Ascending aorta (tissue), 2 donors: Measurements from ENCODE around the gene ARRDC3. TPM values are rescaled to one million over a fixed set of nuclear protein-coding genes. Genes with fewer than 3 reads are reported as not detected.
"Not testable (repeated sequence)": the region's sequence is repeated elsewhere in the genome, so short reads cannot be mapped to it uniquely, and the experiment has no call there.

Experiments used
- DNase-seq, 2 donors: peaks; one replicate each; pipeline ENCODE4 v3.0.0-alpha.2; 2019; ENCODE audit warnings: low spot score in 2 of 2
- H3K27ac ChIP-seq, 2 donors: fragments of 200-600 bp; sonication (generic); one replicate each; pipeline ENCODE4 v1.5.1; 2016 to 2017; ENCODE audit warnings: mild to moderate bottlenecking in 1 of 2
- H3K27me3 ChIP-seq: fragments of 200-600 bp; sonication (generic); one replicate; pipeline ENCODE4 v1.5.1; 2017
- H3K36me3 ChIP-seq, 2 donors: fragments of 200-600 bp; sonication (generic); one replicate each; pipeline ENCODE4 v1.5.1; 2016
- H3K4me1 ChIP-seq, 2 donors: fragments of 200-600 bp; sonication (generic); one replicate each; pipeline ENCODE4 v1.5.1; 2016 to 2017; ENCODE audit warnings: mild to moderate bottlenecking in 1 of 2
- H3K4me3 ChIP-seq, 2 donors: fragments of 200-600 bp; sonication (generic); one replicate each; pipeline ENCODE4 v1.5.1; 2016 to 2017; ENCODE audit warnings: mild to moderate bottlenecking in 1 of 2
- H3K9me3 ChIP-seq, 2 donors: fragments of 200-600 bp; sonication (generic); one replicate each; pipeline ENCODE4 v1.5.1; 2016
- intact Hi-C: fragments of 100-400 bp; cut with DNase I; formaldehyde crosslinking; loops from one replicate; pipeline ENCODE4 v1.15.1; 2023
- total RNA-seq: library from RNA; depleted of rRNA; stranded (reverse); fragments of >200 nt; gene quantifications from one replicate; pipeline ENCODE4 v1.1.0, GENCODE V29; 2016
- TF ChIP-seq, protein P1 (sequence below), 3 experiments: fragments of 200-600 bp in 2 of 3; fragments of 450-650 bp in 1 of 3; sonication (generic) in 2 of 3; IDR thresholded peaks; one replicate each; pipeline ENCODE4 v1.5.1; 2016 to 2019; ENCODE audit warnings: antibody characterized with exemption in 3 of 3, mild to moderate bottlenecking in 1 of 3, moderate library complexity in 1 of 3

The ARRDC3 gene
- total RNA-seq, 1 donor from 2014 or later, result 30.1 TPM

DNA sequence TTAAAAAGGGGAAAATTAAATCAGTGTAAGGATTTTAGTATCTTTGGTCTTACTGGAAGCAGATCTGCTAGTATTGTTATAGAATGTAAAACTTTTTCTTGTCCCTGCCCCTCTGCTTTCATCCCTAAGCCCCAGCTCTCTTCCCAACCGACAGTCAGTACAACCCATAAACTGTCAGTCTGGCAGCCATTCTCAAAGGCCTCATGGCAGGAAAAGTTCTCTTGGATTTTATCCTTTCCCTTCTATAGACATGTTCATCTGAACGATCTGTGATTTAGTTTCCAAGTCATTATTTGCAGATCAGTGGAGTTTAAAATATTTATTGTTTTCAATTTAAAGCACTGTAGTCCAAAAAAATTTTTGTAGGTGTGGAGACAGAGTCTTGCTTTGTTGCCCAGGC, 39.2 kb downstream of the ARRDC3 start:
- Histone ChIP-seq H3K9me3 (no peaks in the 10 kb centered on the region), H3K27me3 (no peaks in the 10 kb centered on the region), H3K4me1 (no peaks in the 10 kb centered on the region), H3K4me3 (no peak overlapping the region), H3K27ac (no peak overlapping the region), H3K36me3 (no peaks in the 10 kb centered on the region)
- TF ChIP-seq, protein P1, sequence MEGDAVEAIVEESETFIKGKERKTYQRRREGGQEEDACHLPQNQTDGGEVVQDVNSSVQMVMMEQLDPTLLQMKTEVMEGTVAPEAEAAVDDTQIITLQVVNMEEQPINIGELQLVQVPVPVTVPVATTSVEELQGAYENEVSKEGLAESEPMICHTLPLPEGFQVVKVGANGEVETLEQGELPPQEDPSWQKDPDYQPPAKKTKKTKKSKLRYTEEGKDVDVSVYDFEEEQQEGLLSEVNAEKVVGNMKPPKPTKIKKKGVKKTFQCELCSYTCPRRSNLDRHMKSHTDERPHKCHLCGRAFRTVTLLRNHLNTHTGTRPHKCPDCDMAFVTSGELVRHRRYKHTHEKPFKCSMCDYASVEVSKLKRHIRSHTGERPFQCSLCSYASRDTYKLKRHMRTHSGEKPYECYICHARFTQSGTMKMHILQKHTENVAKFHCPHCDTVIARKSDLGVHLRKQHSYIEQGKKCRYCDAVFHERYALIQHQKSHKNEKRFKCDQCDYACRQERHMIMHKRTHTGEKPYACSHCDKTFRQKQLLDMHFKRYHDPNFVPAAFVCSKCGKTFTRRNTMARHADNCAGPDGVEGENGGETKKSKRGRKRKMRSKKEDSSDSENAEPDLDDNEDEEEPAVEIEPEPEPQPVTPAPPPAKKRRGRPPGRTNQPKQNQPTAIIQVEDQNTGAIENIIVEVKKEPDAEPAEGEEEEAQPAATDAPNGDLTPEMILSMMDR (IDR thresholded peaks at IDR 0.05), result no peak
- intact Hi-C loops, result no loop called here
- DNase-seq, result no peak

DNA sequence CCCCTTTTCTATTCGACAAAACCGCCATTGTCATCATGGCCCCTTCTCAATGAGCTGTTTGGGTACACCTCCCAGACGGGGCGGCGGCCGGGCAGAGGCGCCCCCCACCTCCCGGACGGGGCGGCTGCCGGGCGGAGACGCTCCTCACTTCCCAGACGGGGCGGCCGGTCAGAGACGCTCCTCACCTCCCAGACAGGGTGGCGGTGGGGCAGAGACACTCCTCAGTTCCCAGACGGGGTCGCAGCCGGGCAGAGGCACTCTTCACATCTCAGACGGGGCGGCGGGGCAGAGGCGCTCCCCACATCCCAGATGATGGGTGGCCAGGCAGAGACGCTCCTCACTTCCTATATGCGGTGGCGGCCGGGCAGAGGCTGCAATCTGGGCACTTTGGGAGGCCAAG, 40.2 kb downstream of the ARRDC3 start:
- H3K36me3 ChIP-seq, intact Hi-C loops: not testable (repeated sequence)

DNA sequence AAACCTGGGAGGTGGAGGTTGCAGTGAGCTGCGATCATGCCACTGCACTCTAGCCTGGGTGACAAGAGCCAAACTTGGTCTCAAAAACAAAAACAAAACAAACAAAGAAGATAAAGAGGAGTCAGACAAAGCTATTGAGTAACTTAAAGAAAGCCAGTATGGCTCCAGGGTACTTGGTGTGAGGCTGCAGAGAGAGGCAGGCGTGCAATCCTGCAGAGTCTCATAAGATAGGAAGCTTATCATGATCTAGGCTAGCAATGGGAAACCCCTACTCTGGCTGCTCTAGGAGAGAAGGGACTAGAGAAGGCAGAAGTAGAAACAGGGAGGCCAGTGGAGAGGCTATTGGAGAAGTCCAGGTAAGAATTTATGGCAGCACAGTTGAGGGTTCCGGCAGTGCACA, 42.0 kb downstream of the ARRDC3 start:
- TF ChIP-seq, protein P1 (IDR thresholded peaks at IDR 0.05), result no peak
- Histone ChIP-seq H3K27me3 (no peaks in the 10 kb centered on the region), H3K36me3 (no peaks in the 10 kb centered on the region), H3K27ac (no peak overlapping the region), H3K4me1 (no peaks in the 10 kb centered on the region), H3K9me3 (no peaks in the 10 kb centered on the region), H3K4me3 (no peak overlapping the region)
- no peak for DNase-seq
- intact Hi-C loops, result no loop called here

More for the DNA sequence above, 40.2 kb downstream of the ARRDC3 start:
- H3K27me3 ChIP-seq, H3K27ac ChIP-seq, DNase-seq, H3K4me1 ChIP-seq, H3K9me3 ChIP-seq, H3K4me3 ChIP-seq: not testable (repeated sequence)

DNA sequence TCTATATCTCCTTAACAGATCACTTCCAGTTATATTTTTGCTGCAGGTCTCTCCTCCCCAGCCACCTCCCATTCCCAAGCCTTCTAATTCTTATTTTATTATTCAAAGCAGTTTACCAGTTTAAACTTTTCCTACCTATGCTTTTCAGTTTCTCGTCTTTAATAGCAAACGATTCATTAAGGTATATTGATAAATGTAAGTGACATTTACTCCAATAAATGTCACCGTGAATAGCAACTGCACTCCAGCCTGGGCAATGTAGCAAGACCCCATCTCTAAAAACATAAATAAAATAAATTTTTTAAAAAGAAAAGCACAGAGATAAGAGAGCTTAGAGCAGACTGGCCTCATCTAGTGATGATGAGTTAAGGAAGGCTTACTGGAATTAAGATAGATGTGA, 42.6 kb downstream of the ARRDC3 start:
- Histone ChIP-seq H3K4me3 (no peak overlapping the region), H3K27me3 (no peaks in the 10 kb centered on the region), H3K4me1 (no peaks in the 10 kb centered on the region), H3K9me3 (no peaks in the 10 kb centered on the region), H3K36me3 (no peaks in the 10 kb centered on the region), H3K27ac (no peak overlapping the region)
- DNase-seq, result no peak
- intact Hi-C loops, result no loop called here
- TF ChIP-seq, protein P1 (IDR thresholded peaks at IDR 0.05), result no peak

DNA sequence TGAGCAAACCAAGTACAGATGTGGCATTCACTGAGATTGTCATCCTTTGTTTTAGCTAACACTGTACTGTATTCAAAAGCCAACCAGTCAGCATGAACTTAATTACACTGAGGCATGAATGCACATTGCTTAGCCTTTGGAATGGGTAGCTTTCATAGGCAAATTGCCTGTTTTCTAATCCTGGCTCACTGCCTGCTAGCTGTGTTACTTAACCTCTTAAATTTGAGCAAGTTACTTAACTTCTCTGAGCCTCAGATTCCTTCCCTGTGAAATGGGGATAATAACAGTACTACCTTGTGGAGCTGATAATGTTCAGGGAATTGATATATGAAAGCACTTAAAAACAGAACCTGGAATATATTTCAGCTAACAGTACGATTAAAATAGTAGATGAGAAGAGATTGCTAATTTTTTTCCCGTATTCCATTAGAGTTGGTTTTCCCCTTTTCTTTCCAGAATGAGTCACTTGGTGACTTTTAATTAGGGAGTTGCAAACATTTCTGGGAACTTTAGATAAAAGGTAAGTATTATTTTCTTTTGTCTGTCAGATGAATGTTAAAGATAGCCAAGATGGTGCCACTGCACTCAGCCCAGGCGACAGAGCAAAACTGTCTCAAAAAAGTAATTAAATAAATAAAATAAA, 43.9 kb downstream of the ARRDC3 start:
- TF ChIP-seq, protein P1 (IDR thresholded peaks at IDR 0.05), result no peak
- intact Hi-C loops, result no loop called here
- no peaks in the 10 kb centered on the region for H3K27me3 ChIP-seq

DNA sequence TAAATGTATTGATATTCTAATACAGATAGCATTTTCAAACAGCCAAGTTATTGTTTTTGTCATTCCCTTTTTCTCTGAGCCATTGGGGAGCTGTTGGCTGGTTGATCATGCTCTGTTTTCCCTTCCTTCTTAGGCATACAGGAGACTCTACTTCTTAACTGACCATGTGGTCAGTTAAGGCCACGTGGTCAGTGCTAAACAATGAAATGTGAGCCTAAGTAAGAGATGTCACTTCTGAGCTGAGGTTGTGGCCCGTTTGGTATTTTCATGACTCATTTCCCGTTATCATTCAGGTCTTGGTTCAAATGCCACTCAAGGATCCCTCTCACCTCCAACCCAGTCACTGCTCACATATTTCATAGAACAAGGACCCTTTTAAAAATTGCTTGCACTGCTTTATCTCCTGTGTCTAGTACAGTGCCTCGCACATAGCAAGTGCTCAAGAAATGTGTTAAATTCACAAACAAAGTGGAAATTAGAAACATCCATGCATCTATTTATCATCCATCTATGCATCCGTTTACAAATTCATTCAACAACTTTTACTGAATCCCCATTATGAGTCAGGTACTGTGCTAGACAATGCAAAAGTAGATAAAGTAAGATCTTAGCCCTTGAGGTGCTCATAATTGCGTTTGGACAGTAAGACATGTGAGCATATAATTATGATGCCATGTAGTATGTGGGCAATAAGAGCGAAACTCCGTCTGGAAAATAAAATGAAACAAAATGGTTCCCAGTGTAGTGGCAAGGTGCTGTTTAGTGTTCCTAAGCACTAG, 50.7 kb downstream of the ARRDC3 start:
- no peak for DNase-seq
- Histone ChIP-seq H3K4me3 (no peak overlapping the region), H3K36me3 (no peaks in the 10 kb centered on the region), H3K27ac (no peak overlapping the region), H3K27me3 (no peaks in the 10 kb centered on the region), H3K4me1 (no peaks in the 10 kb centered on the region), H3K9me3 (no peaks in the 10 kb centered on the region)
- intact Hi-C loops, result no loop called here
- TF ChIP-seq, protein P1 (IDR thresholded peaks at IDR 0.05), result no peak

More for the DNA sequence above, 43.9 kb downstream of the ARRDC3 start:
- Histone ChIP-seq H3K4me3 (no peak overlapping the region), H3K36me3 (no peaks in the 10 kb centered on the region), H3K9me3 (no peaks in the 10 kb centered on the region), H3K27ac (no peak overlapping the region), H3K4me1 (no peaks in the 10 kb centered on the region)
- no peak for DNase-seq
